CD14-positive monocyte (primary cell): Measurements from ENCODE around the gene B3GNT7. TPM values are rescaled to one million over a fixed set of nuclear protein-coding genes. Genes with fewer than 3 reads are reported as not detected.

Experiments used
- DNase-seq, 3 donors: peaks; one replicate each; pipeline ENCODE4 v3.0.0-alpha.2; 2011 to 2022
- H2AFZ ChIP-seq: 2 replicates; pipeline ENCODE4 v1.6.0; 2012; ENCODE audit warnings: mild to moderate bottlenecking, low read depth, low read length, inconsistent platforms; ENCODE audit not compliant: insufficient read depth, poor library complexity, severe bottlenecking
- H3K27ac ChIP-seq, 2 donors: 1 replicate in 1 of 2; 2 replicates in 1 of 2; pipeline ENCODE4 v1.5.1; 2012 to 2013; ENCODE audit warnings: low read length in 2 of 2, control low read depth in 1 of 2, inconsistent platforms in 1 of 2, low read depth in 1 of 2, mild to moderate bottlenecking in 1 of 2
- H3K27me3 ChIP-seq, 2 donors: one replicate each; pipeline versions ENCODE4 v1.6.0 to v1.6.1; 2011 to 2013; ENCODE audit warnings: low read length in 2 of 2; ENCODE audit not compliant: control insufficient read depth in 2 of 2, insufficient read depth in 2 of 2
- H3K36me3 ChIP-seq, 2 donors: replicated peaks in 1 of 2; 1 replicate in 1 of 2; 2 replicates in 1 of 2; pipeline versions ENCODE4 v1.5.1 to v1.6.1; 2012 to 2013; ENCODE audit warnings: low read length in 2 of 2, control low read depth in 1 of 2, inconsistent platforms in 1 of 2, mild to moderate bottlenecking in 1 of 2; ENCODE audit not compliant: insufficient read depth in 2 of 2, control insufficient read depth in 1 of 2
- H3K4me1 ChIP-seq, 2 donors: 1 replicate in 1 of 2; 2 replicates in 1 of 2; pipeline versions ENCODE4 v1.5.1 to v1.6.1; 2012 to 2013; ENCODE audit warnings: low read length in 2 of 2, control low read depth in 1 of 2, inconsistent platforms in 1 of 2, mild to moderate bottlenecking in 1 of 2, moderate library complexity in 1 of 2; ENCODE audit not compliant: insufficient read depth in 2 of 2, control insufficient read depth in 1 of 2
- H3K4me2 ChIP-seq: replicated peaks from 2 replicates; pipeline ENCODE3; 2012; ENCODE audit warnings: low read length, moderate library complexity, mild to moderate bottlenecking; ENCODE audit not compliant: poor library complexity, severe bottlenecking; ENCODE audit errors: extremely low read depth
- H3K4me3 ChIP-seq, 3 experiments: fragments of 200-600 bp in 1 of 3; sonication (generic) in 1 of 3; replicated peaks in 1 of 3; 1 replicate in 2 of 3; 2 replicates in 1 of 3; pipeline ENCODE4 v1.5.1; 2011 to 2013; ENCODE audit warnings: low read length in 3 of 3, mild to moderate bottlenecking in 3 of 3, control low read depth in 2 of 3, low read depth in 2 of 3, inconsistent platforms in 1 of 3, moderate library complexity in 1 of 3
- H3K79me2 ChIP-seq: 2 replicates; pipeline ENCODE4 v1.6.0; 2012; ENCODE audit warnings: mild to moderate bottlenecking, control low read depth, inconsistent platforms, low read length, moderate library complexity; ENCODE audit not compliant: insufficient read depth
- H3K9ac ChIP-seq: 2 replicates; pipeline ENCODE4 v1.6.0; 2017; ENCODE audit warnings: low read length, mild to moderate bottlenecking; ENCODE audit not compliant: insufficient read depth, poor library complexity, severe bottlenecking
- H3K9me3 ChIP-seq, 2 donors: replicated peaks in 1 of 2; 1 replicate in 1 of 2; 2 replicates in 1 of 2; pipeline versions ENCODE4 v1.5.1 to v1.6.1; 2012 to 2013; ENCODE audit warnings: low read length in 2 of 2, control low read depth in 1 of 2; ENCODE audit not compliant: control insufficient read depth in 1 of 2, insufficient read depth in 1 of 2
- H4K20me1 ChIP-seq: 2 replicates; pipeline ENCODE4 v1.6.0; 2012; ENCODE audit warnings: mild to moderate bottlenecking, low read length, control low read depth, moderate library complexity; ENCODE audit not compliant: insufficient read depth
- H3K27ac Mint-ChIP-seq, 7 donors: one replicate each; pipeline ENCODE4 v1.8.0; 2020; ENCODE audit warnings: mild to moderate bottlenecking in 7 of 7, mixed read lengths in 7 of 7, moderate library complexity in 6 of 7, inconsistent platforms in 2 of 7
- H3K27me3 Mint-ChIP-seq, 3 donors: one replicate each; pipeline ENCODE4 v1.8.0; 2021 to 2022; ENCODE audit warnings: low read depth in 3 of 3, mild to moderate bottlenecking in 3 of 3, mixed read lengths in 3 of 3, moderate library complexity in 3 of 3, inconsistent platforms in 1 of 3
- H3K36me3 Mint-ChIP-seq, 2 donors: one replicate each; pipeline ENCODE4 v1.8.0; 2020; ENCODE audit warnings: mixed read lengths in 2 of 2, inconsistent platforms in 1 of 2, mild to moderate bottlenecking in 1 of 2
- H3K4me1 Mint-ChIP-seq: one replicate; pipeline ENCODE4 v1.8.0; 2020; ENCODE audit warnings: mild to moderate bottlenecking, mixed read lengths
- H3K4me3 Mint-ChIP-seq, 2 donors: one replicate each; pipeline ENCODE4 v1.8.0; 2020; ENCODE audit warnings: mild to moderate bottlenecking in 2 of 2, mixed read lengths in 2 of 2, moderate library complexity in 1 of 2
- H3K9me3 Mint-ChIP-seq, 7 donors: one replicate each; pipeline ENCODE4 v1.8.0; 2020 to 2022; ENCODE audit warnings: mixed read lengths in 7 of 7, mild to moderate bottlenecking in 6 of 7, moderate library complexity in 6 of 7, inconsistent platforms in 2 of 7
- CTCF ChIP-seq: fragments of 200-600 bp; IDR thresholded peaks from one replicate; pipeline ENCODE4 v1.8.0; 2022; ENCODE audit warnings: antibody characterized with exemption, mild to moderate bottlenecking
- WGBS: methylation state at CpG from one replicate; pipeline ENCODE4 v1.1.5; 2013; ENCODE audit warnings: missing lambda C conversion rate; ENCODE audit not compliant: insufficient coverage; 5-methylcytosine and 5-hydroxymethylcytosine counted together
- intact Hi-C, 2 donors: fragments of 100-400 bp; cut with micrococcal nuclease; formaldehyde crosslinking; loops; one replicate each; pipeline versions ENCODE4 v1.15.0 to v1.15.1; 2023
- polyA plus RNA-seq, 3 donors: library from polyadenylated mRNA; depleted of rRNA in 1 of 3; unstranded in 2 of 3; stranded (reverse) in 1 of 3; fragments of 300-500 nt in 2 of 3; fragments of >200 nt in 1 of 3; fragmentation: Illumina TruSeq in 2 of 3; gene quantifications; 1 replicate in 2 of 3; 2 replicates in 1 of 3; pipeline ENCODE4 v1.2.3, GENCODE V29; 2012 to 2021

B3GNT7 gene
- polyA plus RNA-seq, 3 donors: 0.05 TPM; not detected in 2

GRCh38 chr2:231412618-231412963 lies 17.1 kb downstream of the B3GNT7 start:
- H3K79me2 ChIP-seq: no peaks in the 10 kb centered on the region
- H2AFZ ChIP-seq: peak overlapping the region; percentile 80
- peaks cover 12 to 28% (median 18%) of the 10 kb centered on the region in 7 donors for H3K9me3 Mint-ChIP-seq
- peaks cover 23 to 32% (median 25%) of the 10 kb centered on the region in 3 donors for H3K27me3 Mint-ChIP-seq
- H3K27ac ChIP-seq: no peak overlapping the region
- peaks cover 11 to 15% of the 10 kb centered on the region in 2 donors for H3K9me3 ChIP-seq
- peak overlapping the region; percentile 49 for H3K9ac ChIP-seq
- peak overlapping the region; percentile 56 to 87 for H3K4me3 Mint-ChIP-seq
- intact Hi-C loops: loop anchor here (5.0 kb wide), 2 partner anchors 115 to 185 kb away; no protein-coding TSS in a partner anchor
- H4K20me1 ChIP-seq: no peaks in the 10 kb centered on the region
- peaks cover 5 to 13% of the 10 kb centered on the region in 2 donors for H3K4me1 ChIP-seq
- no peak for DNase-seq
- H3K4me1 Mint-ChIP-seq: peaks cover 9% of the 10 kb centered on the region
- no peaks in the 10 kb centered on the region for H3K36me3 ChIP-seq
- peak overlapping the region; percentile 83 for H3K4me2 ChIP-seq
- H3K27ac Mint-ChIP-seq: peak overlapping the region in 1 of 7 donors; percentile 36
- peak overlapping the region in 1 of 3 experiments; percentile 67 for H3K4me3 ChIP-seq
- no peak for TF ChIP-seq CTCF
- no peaks in the 10 kb centered on the region for H3K36me3 Mint-ChIP-seq
- WGBS: 69% methylated on average over 7 of the region's 9 CpGs
- peaks cover 8 to 21% of the 10 kb centered on the region in 2 donors for H3K27me3 ChIP-seq

GRCh38 chr2:231413456-231413855 lies 17.9 kb downstream of the B3GNT7 start:
- Histone ChIP-seq H3K4me1 (peaks cover 5 to 13% of the 10 kb centered on the region in 2 donors), H3K4me3 (no peak overlapping the region), H3K9me3 (peaks cover 11 to 15% of the 10 kb centered on the region in 2 donors), H3K36me3 (no peaks in the 10 kb centered on the region), H3K79me2 (no peaks in the 10 kb centered on the region), H3K27me3 (peaks cover 8 to 21% of the 10 kb centered on the region in 2 donors), H3K4me2 (no peak overlapping the region), H4K20me1 (no peaks in the 10 kb centered on the region), H3K27ac (no peak overlapping the region), H2AFZ (no peak overlapping the region), H3K9ac (no peak overlapping the region)
- WGBS: 100% methylated on average over 2 of the region's 6 CpGs
- TF ChIP-seq CTCF: no peak
- Mint-ChIP-seq H3K4me3 (peak overlapping the region in 1 of 2 donors; percentile 26), H3K27me3 (peaks cover 23 to 32% (median 25%) of the 10 kb centered on the region in 3 donors), H3K36me3 (no peaks in the 10 kb centered on the region), H3K4me1 (peaks cover 9% of the 10 kb centered on the region), H3K27ac (no peak overlapping the region), H3K9me3 (peaks cover 11 to 23% (median 13%) of the 10 kb centered on the region in 7 donors)
- DNase-seq: no peak
- intact Hi-C loops: loop anchor here (5.0 kb wide), 2 partner anchors 116 to 186 kb away; no protein-coding TSS in a partner anchor
